HepG2 (cell line): ENCODE results near the gene NME1. TPM values are rescaled to one million over a fixed set of nuclear protein-coding genes. Genes with fewer than 3 reads are reported as not detected.

ENCODE experiments used
- FOXJ3 ChIP-seq: sonication (generic); formaldehyde crosslinking; IDR thresholded peaks from 2 replicates; pipeline ENCODE4 v1.4.0; 2020; ENCODE audit warnings: missing genetic modification reagents, mild to moderate bottlenecking, borderline replicate concordance
- HNF4A ChIP-seq: sonication (generic); formaldehyde crosslinking; IDR thresholded peaks from 2 replicates; pipeline ENCODE4 v1.4.0; 2020; ENCODE audit warnings: missing genetic modification reagents
- KAT8 ChIP-seq: IDR thresholded peaks from 2 replicates; pipeline ENCODE4 v1.6.1; 2016; ENCODE audit warnings: missing genetic modification reagents, missing compliant biosample characterization
- NFYB ChIP-seq: sonication (generic); formaldehyde crosslinking; IDR thresholded peaks from 2 replicates; pipeline ENCODE4 v1.4.0; 2020; ENCODE audit warnings: missing genetic modification reagents
- SRSF9 ChIP-seq: fragments of 200-400 bp; formaldehyde crosslinking; IDR thresholded peaks from 2 replicates; pipeline ENCODE4 v1.6.1; 2018; ENCODE audit warnings: borderline replicate concordance, mild to moderate bottlenecking, low read depth, low read length; ENCODE audit not compliant: insufficient read depth, poor library complexity, severe bottlenecking
- ZC3H4 ChIP-seq: sonication (generic); formaldehyde crosslinking; IDR thresholded peaks from 2 replicates; pipeline ENCODE4 v1.4.0; 2020; ENCODE audit warnings: missing genetic modification reagents, borderline replicate concordance
- ZNF205 ChIP-seq: IDR thresholded peaks from 2 replicates; pipeline ENCODE4 v1.6.1; 2018; ENCODE audit warnings: missing biosample characterization, missing genetic modification reagents
- ZNF574 ChIP-seq: sonication (generic); formaldehyde crosslinking; IDR thresholded peaks from 2 replicates; pipeline ENCODE4 v1.4.0; 2020; ENCODE audit warnings: missing genetic modification reagents
- ZNF780A ChIP-seq: sonication (generic); formaldehyde crosslinking; IDR thresholded peaks from 2 replicates; pipeline ENCODE4 v1.8.0; 2022; ENCODE audit warnings: mild to moderate bottlenecking, missing genetic modification reagents, moderate library complexity
- polyA plus RNA-seq, 8 experiments: library from polyadenylated mRNA; depleted of rRNA in 3 of 8; stranded (reverse) in 7 of 8; unstranded in 1 of 8; fragments of >200 nt; fragmentation: Illumina TruSeq in 4 of 8; extraction: Trizol in 4 of 8; gene quantifications; 2 replicates each; pipeline versions ENCODE4 v1.2.1 to v1.2.3, GENCODE V29; 2011 to 2016; ENCODE audit warnings: low read depth in 4 of 8, missing spikeins in 1 of 8, mixed read lengths in 1 of 8; ENCODE audit not compliant: insufficient read depth in 1 of 8
- total RNA-seq, 5 experiments: library from RNA; depleted of rRNA; stranded (reverse); fragments of >200 nt; fragmentation: Illumina TruSeq; extraction: Trizol; gene quantifications; 2 replicates each; pipeline ENCODE4 v1.2.3, GENCODE V29; 2016; ENCODE audit warnings: low read depth in 1 of 5
- TF ChIP-seq, protein P1 (sequence below): sonication (generic); formaldehyde crosslinking; IDR thresholded peaks from 2 replicates; pipeline ENCODE4 v1.5.0; 2020; ENCODE audit warnings: mild to moderate bottlenecking, missing genetic modification reagents, borderline replicate concordance
- TF ChIP-seq, protein P2 (sequence below): sonication (generic); formaldehyde crosslinking; IDR thresholded peaks from 2 replicates; pipeline ENCODE4 v1.8.1; 2023; ENCODE audit warnings: mild to moderate bottlenecking, missing genetic modification reagents, borderline replicate concordance
- TF ChIP-seq, protein P3 (sequence below): sonication (generic); formaldehyde crosslinking; IDR thresholded peaks from 2 replicates; pipeline ENCODE4 v1.5.1; 2020; ENCODE audit warnings: missing genetic modification reagents, mild to moderate bottlenecking, borderline replicate concordance

The NME1 gene
- total and polyA plus RNA-seq, 2 of the 13 experiments (the other 11 are each of a cell fraction or from before 2014, with no cell fraction given), result 295 to 516 TPM

DNA sequence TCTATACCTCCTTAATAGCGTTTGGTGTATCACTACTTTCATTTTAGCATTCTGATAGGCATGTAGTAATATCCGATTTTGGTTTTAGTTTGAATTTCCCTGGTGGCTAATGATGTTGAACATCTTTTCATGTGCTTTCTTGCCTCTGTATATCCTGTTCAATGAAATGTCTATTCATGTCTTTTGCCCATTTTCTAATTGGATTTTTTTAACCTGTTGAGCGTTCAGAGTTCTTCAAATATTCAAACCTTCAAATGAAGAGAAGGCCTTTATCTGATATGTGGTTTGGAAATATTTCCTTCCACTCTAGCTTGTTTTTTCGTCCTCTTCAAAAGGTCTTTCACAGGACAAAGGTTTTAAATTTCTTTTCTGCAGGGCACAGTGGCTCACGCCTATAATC, 2.4 kb upstream of the NME1 start (continued):
- TF ChIP-seq NFYB (no peak), ZNF780A (CRISPR knock-in tag) (no peak), ZNF205 (CRISPR knock-in tag) (no peak), SRSF9 (no peak), HNF4A (CRISPR knock-in tag) (no peak), FOXJ3 (CRISPR knock-in tag) (no peak), KAT8 (CRISPR knock-in tag) (no peak), ZNF574 (CRISPR knock-in tag) (no peak), ZC3H4 (no peak)
- TF ChIP-seq, protein P1, sequence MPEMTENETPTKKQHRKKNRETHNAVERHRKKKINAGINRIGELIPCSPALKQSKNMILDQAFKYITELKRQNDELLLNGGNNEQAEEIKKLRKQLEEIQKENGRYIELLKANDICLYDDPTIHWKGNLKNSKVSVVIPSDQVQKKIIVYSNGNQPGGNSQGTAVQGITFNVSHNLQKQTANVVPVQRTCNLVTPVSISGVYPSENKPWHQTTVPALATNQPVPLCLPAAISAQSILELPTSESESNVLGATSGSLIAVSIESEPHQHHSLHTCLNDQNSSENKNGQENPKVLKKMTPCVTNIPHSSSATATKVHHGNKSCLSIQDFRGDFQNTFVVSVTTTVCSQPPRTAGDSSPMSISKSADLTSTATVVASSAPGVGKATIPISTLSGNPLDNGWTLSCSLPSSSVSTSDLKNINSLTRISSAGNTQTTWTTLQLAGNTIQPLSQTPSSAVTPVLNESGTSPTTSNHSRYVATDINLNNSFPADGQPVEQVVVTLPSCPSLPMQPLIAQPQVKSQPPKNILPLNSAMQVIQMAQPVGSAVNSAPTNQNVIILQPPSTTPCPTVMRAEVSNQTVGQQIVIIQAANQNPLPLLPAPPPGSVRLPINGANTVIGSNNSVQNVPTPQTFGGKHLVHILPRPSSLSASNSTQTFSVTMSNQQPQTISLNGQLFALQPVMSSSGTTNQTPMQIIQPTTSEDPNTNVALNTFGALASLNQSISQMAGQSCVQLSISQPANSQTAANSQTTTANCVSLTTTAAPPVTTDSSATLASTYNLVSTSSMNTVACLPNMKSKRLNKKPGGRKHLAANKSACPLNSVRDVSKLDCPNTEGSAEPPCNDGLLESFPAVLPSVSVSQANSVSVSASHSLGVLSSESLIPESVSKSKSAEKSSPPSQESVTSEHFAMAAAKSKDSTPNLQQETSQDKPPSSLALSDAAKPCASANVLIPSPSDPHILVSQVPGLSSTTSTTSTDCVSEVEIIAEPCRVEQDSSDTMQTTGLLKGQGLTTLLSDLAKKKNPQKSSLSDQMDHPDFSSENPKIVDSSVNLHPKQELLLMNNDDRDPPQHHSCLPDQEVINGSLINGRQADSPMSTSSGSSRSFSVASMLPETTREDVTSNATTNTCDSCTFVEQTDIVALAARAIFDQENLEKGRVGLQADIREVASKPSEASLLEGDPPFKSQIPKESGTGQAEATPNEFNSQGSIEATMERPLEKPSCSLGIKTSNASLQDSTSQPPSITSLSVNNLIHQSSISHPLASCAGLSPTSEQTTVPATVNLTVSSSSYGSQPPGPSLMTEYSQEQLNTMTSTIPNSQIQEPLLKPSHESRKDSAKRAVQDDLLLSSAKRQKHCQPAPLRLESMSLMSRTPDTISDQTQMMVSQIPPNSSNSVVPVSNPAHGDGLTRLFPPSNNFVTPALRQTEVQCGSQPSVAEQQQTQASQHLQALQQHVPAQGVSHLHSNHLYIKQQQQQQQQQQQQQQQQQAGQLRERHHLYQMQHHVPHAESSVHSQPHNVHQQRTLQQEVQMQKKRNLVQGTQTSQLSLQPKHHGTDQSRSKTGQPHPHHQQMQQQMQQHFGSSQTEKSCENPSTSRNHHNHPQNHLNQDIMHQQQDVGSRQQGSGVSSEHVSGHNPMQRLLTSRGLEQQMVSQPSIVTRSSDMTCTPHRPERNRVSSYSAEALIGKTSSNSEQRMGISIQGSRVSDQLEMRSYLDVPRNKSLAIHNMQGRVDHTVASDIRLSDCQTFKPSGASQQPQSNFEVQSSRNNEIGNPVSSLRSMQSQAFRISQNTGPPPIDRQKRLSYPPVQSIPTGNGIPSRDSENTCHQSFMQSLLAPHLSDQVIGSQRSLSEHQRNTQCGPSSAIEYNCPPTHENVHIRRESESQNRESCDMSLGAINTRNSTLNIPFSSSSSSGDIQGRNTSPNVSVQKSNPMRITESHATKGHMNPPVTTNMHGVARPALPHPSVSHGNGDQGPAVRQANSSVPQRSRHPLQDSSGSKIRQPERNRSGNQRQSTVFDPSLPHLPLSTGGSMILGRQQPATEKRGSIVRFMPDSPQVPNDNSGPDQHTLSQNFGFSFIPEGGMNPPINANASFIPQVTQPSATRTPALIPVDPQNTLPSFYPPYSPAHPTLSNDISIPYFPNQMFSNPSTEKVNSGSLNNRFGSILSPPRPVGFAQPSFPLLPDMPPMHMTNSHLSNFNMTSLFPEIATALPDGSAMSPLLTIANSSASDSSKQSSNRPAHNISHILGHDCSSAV (CRISPR knock-in tag), result no peak
- TF ChIP-seq, protein P2, sequence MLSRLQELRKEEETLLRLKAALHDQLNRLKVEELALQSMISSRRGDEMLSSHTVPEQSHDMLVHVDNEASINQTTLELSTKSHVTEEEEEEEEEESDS (CRISPR knock-in tag), result no peak
- TF ChIP-seq, protein P3, sequence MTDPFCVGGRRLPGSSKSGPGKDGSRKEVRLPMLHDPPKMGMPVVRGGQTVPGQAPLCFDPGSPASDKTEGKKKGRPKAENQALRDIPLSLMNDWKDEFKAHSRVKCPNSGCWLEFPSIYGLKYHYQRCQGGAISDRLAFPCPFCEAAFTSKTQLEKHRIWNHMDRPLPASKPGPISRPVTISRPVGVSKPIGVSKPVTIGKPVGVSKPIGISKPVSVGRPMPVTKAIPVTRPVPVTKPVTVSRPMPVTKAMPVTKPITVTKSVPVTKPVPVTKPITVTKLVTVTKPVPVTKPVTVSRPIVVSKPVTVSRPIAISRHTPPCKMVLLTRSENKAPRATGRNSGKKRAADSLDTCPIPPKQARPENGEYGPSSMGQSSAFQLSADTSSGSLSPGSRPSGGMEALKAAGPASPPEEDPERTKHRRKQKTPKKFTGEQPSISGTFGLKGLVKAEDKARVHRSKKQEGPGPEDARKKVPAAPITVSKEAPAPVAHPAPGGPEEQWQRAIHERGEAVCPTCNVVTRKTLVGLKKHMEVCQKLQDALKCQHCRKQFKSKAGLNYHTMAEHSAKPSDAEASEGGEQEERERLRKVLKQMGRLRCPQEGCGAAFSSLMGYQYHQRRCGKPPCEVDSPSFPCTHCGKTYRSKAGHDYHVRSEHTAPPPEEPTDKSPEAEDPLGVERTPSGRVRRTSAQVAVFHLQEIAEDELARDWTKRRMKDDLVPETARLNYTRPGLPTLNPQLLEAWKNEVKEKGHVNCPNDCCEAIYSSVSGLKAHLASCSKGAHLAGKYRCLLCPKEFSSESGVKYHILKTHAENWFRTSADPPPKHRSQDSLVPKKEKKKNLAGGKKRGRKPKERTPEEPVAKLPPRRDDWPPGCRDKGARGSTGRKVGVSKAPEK (CRISPR knock-in tag), result no peak
- TF ChIP-seq, all 625 proteins: peak for 0
